Stimulated activated CD4-positive, alpha-beta T cell treated with anti-CD3 and anti-CD28 coated beads, Interleukin-4, amount 100 ng/mL, for 48 hours (primary cell): ENCODE results near the gene ERICH6.
"Not testable (repeated sequence)": the region's sequence is repeated elsewhere in the genome, so short reads cannot be mapped to it uniquely, and the experiment has no call there.

Experiments
- DNase-seq, 2 donors: peaks; one replicate each; pipeline ENCODE4 v3.0.0-alpha.2; 2020; ENCODE audit warnings: low read depth in 2 of 2

The ERICH6 gene

DNA sequence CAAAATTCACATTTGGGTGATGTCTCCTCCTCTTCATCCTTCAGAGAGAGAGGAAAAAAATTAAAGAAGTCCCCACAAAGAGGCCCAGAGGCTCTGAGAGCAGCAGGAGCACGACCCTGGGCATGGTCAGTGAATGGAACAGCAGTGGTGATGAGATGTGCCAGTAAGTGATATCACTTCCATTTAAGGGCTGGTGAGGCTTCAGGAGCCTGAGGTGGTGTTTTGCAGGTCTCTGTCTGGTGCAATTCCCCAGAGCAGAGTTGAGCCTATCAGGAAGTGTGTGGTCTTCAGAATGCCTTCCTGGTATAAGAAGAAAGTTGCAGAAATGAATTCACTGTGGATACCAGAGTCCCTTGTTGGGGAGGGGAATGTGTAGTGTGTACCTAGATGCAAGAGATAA lies 21.4 kb downstream of the ERICH6 start:
- DNase-seq = no peak

DNA sequence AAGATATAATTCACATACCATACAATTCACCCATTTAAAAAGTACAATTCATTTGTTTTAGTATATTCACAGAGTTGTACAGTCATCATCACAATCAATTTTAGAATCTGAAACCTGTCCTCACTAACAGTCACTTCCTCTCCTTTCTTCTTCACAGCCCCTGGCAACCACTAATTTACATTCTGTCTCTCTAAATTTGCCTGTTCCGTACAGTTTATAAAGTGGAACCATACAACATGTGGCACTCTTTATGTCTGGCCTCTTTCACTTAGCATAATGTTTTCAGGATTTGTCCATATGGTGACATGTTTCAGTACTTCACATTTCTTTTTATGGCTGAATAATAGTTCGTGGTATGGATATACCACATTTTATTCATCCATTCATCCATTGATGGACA lies 22.7 kb downstream of the ERICH6 start:
- DNase-seq = no peak

DNA sequence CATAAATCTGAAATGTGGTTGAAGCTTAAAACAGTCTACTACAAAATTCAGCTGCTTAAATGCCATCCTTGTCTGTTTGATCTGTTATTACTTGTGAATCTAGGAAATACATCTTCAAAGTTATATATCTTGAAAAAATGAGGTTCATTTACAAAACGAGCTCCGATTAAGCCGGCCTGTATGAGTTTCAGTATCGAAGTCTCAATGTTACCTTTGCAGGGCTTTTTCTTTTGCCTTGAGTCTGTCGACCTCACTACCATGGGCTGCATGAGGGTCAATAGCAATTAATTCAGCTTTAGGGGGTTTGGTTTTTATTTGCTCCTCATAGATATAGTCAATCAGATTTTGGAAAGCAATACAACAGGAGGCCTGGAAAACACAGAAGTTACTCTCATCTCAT lies 23.2 kb downstream of the ERICH6 start:
- DNase-seq = no peak

DNA sequence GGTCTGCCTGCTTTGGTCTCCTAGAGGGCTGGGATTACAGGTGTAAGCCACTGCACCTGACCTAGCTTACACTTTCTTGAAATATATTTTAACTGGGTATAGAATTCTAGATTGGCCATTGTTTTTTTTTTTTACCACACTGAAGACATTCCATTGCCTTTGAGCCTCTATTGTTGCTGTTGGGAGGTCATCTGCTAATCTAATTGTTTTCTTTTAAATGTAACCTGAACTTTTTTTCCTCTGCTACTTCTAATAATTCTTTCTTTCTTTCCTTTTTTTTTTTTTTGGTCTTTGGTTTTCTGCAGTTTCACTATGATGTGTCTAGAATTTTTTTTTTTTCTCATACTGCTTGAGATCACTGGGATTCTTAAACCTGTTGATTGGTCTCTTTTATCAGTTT lies 28.1 kb downstream of the ERICH6 start:
- no peak for DNase-seq

DNA sequence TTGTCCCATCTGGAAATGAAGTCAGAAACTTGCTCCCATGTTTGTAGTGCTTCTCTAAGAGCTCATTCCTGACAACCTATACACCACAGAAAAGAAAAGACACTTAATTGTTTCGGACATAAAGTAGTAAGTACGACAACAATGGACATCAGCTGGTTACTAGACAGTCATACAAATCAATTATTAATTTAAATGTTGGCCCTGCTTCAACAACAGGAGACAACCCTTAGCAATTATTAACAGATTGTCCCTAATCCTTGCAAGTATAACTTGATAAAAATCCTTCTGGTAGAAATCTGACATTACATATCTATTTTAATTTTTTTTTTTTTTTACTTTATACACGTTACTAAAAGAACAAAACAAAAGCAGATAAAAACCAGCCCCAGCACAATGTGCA lies 29.8 kb downstream of the ERICH6 start:
- DNase-seq = no peak

DNA sequence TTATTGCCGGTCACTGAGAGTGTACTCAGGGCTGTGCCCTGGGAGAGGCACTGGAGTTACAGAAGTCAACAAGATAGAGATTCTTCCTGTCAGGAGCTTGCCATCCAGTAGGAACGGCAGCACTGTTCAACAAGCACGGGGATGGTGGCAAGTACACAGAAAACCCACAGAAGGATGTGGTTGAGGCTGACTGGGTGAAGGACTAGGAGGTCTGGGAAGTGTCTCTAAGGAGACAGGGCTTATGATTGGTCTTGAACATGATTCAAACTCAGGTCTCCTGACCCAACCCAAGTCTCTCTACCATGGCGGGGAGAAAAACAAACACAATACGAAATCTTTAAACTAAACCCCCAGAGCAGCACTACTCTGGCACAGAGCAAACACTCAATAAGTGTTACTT lies 37.6 kb downstream of the ERICH6 start:
- DNase-seq = no peak

DNA sequence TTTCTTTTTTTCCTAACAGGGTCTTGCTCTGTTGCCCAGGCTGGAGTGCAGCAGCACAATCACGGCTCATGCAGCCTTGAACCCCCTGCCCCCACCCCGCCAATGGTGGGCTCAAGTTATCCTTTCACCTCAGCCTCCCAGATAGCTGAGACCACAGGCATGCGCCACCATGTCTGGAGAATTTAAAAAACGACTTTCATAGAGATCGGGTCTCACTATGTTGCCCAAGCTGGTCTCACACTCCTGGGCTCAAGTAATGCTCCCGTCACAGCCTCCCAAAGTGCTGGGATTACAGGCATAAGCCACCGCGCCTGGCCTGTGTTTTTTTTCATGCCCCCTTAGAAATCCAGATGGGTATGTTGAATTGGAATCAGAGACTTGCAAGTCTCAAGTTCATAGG lies 40.3 kb downstream of the ERICH6 start:
- no peak for DNase-seq

DNA sequence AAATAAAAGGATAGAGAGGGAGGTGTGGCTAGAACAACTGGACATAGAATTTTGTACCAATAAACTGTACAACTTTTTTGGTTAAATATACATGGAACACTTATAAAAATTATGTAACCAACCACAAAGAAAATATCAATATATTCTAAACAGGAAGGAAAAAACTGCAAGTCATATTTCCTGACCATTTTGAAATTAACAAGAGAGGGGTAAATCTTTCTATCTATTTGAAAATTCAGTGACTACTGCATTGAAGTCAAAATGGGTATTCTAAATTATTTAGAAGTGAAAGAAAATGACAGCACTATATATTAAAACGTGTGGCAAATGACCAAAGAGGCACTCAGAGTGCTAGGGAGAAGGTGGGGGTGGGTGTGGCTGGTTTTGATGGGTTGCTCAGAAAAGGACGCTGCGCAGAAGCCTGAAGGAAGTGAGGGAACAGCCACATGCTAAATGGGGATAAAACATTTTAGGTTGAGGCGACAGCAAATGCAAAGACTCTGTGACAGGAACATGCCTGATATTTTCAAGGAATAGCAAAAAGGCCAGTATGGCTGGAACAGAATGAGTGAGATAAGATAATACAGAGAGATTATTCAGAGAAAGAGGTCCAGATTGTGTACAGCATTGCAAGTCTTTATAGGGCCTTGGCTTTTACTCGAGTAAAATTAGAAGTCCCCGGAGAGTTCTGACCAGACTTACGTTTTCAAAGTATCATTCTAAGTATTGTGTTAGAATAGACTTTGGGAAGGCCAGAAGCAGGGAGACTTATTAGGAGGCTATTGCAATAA lies 41.1 kb downstream of the ERICH6 start:
- no peak for DNase-seq

DNA sequence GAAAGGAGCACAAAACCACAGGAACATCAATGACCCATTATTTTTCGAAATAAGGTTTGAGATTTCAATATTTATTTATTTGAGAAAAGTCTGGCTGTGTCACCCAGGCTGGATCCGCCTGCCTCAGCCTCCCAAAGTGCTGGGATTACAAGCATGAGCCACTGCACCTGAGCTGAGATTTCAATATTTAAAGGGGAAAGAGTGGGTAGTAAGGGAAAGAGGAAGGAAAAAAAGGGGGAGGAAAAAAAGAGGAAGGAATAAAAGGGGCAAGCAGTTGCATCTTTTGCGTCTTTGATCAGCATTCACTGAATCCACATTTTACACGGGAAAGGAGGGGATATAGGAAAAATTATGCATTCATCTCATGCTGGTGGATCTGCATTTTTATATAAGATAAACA lies 47.4 kb downstream of the ERICH6 start:
- no peak for DNase-seq

DNA sequence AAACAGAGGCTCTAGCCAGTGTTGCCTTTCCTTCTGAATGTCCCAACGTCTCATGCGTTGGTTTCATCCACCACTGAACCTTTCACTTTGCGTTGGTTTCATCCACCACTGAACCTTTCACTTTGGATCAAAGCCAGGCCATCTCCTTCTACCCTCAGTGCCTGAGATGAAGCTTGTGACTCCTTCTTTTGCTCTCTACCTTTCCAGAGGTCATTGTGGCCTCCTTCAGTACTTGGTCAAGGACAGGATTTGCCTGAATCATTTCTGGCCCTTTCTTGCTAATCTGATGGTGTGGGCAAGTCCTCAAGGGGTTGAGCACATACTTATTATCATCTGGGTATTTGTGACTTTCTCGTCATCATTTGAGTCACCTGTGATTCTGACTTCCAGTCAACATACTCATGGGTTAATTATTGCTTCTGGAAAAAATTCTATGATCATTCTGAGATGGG lies 50.6 kb downstream of the ERICH6 start:
- no peak for DNase-seq

DNA sequence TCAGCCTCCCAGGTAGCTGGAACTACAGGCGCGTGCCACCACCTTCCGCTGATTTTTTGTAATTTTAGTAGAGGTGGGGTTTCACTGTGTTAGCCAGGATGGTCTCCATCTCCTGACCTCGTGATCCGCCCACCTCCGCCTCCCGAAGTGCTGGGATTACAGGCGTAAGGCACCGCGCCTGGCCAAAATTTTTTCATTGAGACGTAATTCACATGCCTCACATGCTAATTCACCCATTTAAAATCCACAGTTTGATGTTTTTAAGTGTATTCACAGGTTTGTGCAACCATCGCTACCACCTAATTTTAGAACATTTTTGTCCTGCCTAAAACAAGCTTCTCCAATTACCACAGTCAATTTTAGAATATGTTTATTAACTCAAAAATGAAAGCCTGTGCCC lies 63.5 kb downstream of the ERICH6 start:
- no peak for DNase-seq

DNA sequence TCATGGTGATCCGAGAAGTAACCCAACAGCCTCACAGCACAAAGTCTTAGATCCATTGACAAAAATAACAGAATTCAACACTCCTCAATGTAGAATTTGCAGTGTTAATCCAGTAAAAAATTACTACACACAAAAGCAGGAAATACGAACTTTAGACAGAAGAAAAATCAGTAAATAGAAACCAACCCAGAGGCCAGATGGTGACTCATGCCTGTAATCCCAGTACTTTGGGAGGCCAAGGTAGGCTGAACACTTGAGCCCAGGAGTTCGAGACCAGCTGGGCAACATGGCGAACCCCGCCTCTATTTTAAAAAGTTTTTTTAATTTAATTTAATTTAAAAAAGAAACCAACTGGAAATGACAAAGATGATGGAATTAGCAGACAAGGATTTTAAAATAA lies 64.5 kb downstream of the ERICH6 start:
- no peak for DNase-seq

DNA sequence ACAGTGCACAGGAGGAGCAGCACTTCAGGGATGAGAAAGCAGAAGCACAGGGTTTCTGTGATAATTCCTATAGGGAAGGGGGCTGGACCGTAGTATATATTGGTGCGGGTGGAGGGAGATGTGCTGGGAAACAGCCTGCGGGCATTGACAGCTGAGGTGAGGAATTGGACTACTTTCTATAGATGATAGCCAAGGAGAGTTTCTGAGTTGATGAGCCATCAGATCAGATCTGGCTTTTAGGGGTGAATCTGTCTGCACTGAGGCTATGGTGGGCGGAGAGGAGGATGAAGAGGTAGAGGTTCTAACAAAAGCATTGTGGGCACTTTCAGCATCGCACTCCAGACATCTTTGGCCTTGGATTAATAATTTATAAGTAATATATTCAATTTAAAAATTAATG lies 67.5 kb downstream of the ERICH6 start:
- DNase-seq = no peak

DNA sequence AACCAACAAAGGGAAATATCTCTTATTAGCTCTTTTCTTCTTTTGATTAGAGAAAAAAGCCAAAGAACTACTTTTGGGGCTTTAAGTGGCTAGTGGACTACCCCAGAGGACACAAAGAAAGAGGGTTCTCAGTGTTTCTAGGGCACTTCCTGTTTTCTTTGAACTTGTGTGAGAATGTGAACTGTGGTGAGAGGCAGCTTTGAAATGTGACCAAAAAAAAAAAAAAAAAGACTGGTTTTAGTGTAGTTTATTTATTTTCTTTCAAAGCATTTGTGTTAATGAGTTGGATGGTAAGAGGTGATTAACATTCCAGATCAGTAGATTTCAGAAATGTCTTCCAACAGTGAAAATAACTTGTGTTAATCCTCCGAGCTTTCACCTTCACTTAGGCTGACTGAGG lies 68.2 kb downstream of the ERICH6 start:
- DNase-seq = no peak

DNA sequence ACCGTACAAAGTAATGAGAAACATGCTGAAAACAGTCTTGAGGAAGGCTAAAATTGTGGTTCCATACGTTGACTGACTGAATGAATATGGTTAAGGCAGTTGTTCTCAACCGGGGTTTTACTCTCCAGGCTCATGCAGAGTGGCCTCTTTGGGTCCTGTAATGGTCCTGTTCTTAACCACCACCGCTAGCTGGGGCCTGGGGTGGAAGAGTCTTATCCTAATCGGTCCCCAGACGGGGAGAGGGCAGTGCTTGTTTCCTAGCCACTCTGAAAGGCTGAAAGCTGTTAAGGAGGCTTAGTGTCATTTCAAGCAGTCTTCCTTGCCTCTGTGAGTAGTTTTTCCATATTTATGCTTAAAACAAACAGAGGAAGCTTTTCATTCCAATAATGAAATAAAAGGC lies 68.6 kb downstream of the ERICH6 start:
- no peak for DNase-seq

DNA sequence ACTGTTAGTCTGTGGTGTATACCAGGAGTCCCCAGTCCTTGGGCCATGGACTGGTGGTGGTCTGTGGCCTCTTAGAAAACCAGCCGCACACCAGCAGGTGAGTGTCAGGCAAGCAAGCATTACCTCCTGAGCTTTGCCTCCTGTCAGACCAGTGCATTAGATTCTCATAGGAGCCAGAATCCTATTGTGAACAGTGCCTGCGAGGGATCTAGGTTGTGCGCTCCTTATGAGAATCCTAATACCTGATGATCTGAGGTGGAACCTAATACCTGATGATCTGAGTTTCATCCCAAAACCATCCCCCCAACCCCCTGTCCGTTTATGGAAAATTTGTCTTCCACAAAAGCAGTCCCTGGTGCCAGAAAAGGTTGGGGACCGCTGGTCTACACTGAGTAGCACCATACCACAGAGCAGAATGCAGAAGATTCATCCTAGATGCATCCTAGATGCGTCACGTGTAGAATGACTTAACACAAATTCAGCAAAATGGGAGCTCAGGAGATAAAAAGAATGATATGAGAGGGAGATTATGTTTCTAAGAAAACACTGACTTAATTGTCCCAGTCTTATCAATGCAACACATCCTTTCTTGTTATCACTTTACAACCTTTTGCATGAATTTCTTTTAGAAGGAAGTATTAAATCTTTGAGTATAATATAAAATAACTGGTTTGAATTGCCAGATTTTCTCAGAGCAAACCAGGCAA lies 72.1 kb downstream of the ERICH6 start:
- DNase-seq = no peak

DNA sequence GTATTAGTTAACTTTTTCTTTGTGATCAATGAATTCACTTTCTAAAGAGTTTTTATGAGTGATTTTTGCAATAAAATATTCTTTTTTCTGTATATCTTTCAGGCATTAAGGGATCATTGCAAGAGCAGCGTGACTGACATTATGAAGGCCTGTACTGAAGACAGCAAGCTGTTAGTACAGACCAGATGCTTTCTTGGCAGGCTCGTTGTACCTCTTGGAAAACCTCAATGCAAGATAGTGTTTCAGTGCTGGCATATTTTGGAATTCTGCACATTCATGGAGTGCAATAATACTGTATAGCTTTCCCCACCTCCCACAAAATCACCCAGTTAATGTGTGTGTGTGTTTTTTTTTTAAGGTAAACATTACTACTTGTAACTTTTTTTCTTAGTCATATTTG lies 76.2 kb downstream of the ERICH6 start:
- DNase-seq = no peak

DNA sequence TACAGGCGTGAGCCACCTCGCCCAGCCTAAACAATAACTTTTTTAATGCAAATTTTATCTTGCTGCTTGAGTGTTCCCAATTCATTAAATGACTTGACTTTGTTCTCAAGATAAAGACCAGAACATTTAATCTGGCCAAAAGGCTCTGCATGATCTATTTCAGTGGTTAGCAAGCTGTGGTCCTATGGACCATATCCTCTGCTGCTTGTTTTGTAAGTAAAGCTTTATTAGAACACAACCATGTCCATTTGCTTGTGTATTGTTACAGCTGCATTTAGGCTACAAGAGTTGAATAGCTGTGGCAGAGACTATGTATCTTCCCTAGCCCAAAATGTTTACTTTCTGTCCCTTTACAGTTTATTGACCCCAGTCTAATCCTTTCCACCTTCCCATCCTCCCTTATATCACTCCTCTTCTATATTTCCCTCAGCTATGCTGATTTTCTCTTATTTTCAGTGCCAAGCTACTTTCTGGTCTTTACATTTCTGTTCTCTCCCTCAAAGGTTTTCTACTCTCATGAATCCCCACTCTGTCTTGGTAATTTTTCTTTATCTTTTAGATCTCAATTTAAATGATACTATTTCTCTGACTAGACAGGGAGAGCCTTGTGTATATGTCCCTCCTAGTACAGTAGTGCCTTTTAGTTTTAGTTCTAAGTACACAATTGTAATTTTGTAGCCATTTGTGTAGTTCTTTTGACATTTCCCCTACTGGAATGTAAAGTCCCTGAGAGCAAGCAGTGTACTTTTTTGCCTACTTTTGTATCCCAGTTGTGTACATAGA lies 77.4 kb downstream of the ERICH6 start:
- DNase-seq = no peak

DNA sequence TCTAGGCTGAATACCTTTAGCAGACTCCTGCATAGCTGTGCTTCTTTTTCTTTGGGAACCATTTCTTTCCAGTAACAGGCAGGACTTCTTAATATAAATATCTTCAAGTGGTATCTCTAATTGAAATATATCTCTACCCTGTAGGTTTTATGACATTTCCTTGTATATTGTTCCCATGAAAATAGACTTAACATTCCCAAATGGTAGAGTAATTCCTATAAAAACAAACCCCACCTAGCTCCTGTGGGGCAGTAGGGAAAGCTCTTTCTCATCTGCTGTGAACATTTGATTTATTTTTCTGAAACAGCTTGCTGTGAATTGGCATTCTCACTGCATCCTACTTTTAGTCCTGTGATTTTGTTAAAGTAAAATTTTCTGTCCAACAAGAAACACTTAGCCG lies 79.8 kb downstream of the ERICH6 start:
- DNase-seq = no peak

DNA sequence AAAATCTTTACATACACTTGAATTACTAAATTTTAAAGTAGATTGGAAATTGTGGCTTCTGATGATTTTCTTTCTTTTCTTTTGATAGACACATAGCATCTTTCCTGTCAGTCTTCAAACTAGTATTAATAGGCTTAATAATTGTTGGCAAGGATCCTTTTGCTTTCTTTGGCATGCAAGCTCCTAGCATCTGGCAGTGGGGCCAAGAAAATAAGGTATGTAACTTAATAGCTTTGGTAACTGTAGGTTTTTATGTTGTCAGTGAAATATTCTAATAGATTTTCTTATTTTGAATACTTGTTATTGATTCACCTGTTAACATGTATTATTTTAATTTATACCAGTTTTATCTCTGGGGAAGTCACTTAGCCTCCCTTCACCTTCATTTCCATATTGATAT lies 80.8 kb downstream of the ERICH6 start:
- not testable (repeated sequence) for DNase-seq

DNA sequence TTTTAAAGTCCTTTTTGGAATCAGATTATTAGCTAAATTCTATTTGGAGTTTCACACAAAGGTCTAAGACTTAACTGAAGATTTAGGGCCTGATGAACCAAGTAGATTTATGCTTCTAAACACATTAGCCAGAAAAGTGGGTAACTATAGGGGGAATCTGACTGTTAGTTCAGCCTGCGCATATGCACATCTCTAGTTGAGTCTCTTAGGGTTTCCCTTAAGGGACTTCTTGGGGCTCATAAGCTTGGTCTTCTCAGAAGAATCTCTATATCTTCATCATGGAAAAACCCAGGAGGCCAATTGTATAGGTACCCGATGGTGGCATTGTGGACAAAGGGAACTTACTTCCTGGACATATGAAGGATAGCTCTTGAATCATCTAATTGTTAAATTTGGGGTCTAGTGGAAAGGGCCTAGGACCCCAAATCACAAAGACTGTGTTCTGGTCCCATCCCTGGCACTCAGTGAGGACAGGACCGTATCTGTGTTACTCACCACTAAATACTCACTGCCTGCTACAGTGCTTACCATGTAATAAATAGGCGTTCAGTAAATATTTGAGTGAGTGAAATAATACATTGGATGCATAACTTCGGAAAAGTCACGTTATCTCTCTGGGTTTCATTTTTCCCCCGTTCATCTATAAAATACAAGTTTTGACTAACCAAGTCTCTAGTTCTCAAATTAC lies 83.6 kb downstream of the ERICH6 start:
- no peak for DNase-seq
